SK-N-SH (cell line): ENCODE results near the gene VMAC. TPM values are rescaled to one million over a fixed set of nuclear protein-coding genes. Genes with fewer than 3 reads are reported as not detected.
A peak's percentile ranks its signal among the peaks of the same experiment; 100 is the strongest.

Source experiments
- CTCF ChIA-PET: fragments of 300-600, 350-600 bp; formaldehyde crosslinking; extraction: SDS; loops from one replicate; lab custom pipeline; 2021; lab: Yijun Ruan, JAX
- POLR2A ChIA-PET: fragments of 350-600 bp; sonication (Branson Sonifier 250); formaldehyde crosslinking; extraction: SDS; loops from one replicate; lab custom pipeline; 2020; ENCODE audit warnings: antibody characterized with exemption, inconsistent platforms; lab: Yijun Ruan, JAX
- DNase-seq: peaks from one replicate; pipeline ENCODE4 v3.0.0; 2012
- H2AFZ ChIP-seq: fragments of 200-600 bp; sonication (generic); 2 replicates; pipeline ENCODE4 v1.8.1; 2016; ENCODE audit warnings: antibody characterized with exemption, mild to moderate bottlenecking, low read depth
- H3F3A ChIP-seq: fragments of 200-600 bp; sonication (generic); replicated peaks from 2 replicates; pipeline ENCODE3; 2016; ENCODE audit warnings: antibody characterized with exemption, mild to moderate bottlenecking; ENCODE audit not compliant: insufficient read depth
- H3K27ac ChIP-seq, 2 experiments: fragments of 200-500 bp in 1 of 2; fragments of 200-600 bp in 1 of 2; sonication (Bioruptor generic) in 1 of 2; sonication (generic), shearing (Covaris generic) in 1 of 2; 2 replicates each; pipeline versions ENCODE4 v1.5.1 to v1.6.1; 2014 to 2016; ENCODE audit warnings: low read depth in 2 of 2, inconsistent platforms in 1 of 2, low read length in 1 of 2, mild to moderate bottlenecking in 1 of 2, mixed read lengths in 1 of 2
- H3K27me3 ChIP-seq: fragments of 200-600 bp; sonication (generic), shearing (Covaris generic); 2 replicates; pipeline ENCODE4 v1.6.1; 2016; ENCODE audit warnings: mixed run types; ENCODE audit not compliant: insufficient read depth
- H3K36me3 ChIP-seq, 2 experiments: fragments of 200-500 bp in 1 of 2; fragments of 200-600 bp in 1 of 2; sonication (Bioruptor generic) in 1 of 2; sonication (generic) in 1 of 2; replicated peaks in 1 of 2; 2 replicates each; pipeline versions ENCODE3 to v1.5.1; 2014 to 2016; ENCODE audit warnings: low read length in 1 of 2, mild to moderate bottlenecking in 1 of 2; ENCODE audit not compliant: insufficient read depth in 2 of 2, control insufficient read depth in 1 of 2
- H3K4me1 ChIP-seq, 2 experiments: fragments of 200-500 bp in 1 of 2; fragments of 200-600 bp in 1 of 2; sonication (Bioruptor generic) in 1 of 2; sonication (generic), shearing (Covaris generic) in 1 of 2; 2 replicates each; pipeline versions ENCODE4 v1.5.1 to v1.6.1; 2014 to 2016; ENCODE audit warnings: low read depth in 1 of 2, low read length in 1 of 2, mixed run types in 1 of 2; ENCODE audit not compliant: insufficient read depth in 2 of 2, control insufficient read depth in 1 of 2
- H3K4me2 ChIP-seq: fragments of 200-600 bp; sonication (generic), shearing (Covaris generic); 2 replicates; pipeline ENCODE4 v1.6.1; 2017; ENCODE audit warnings: mixed run types
- H3K4me3 ChIP-seq, 2 experiments: fragments of 200-500 bp in 1 of 2; fragments of 200-600 bp in 1 of 2; sonication (Bioruptor generic) in 1 of 2; sonication (generic), shearing (Covaris generic) in 1 of 2; 2 replicates each; pipeline versions ENCODE4 v1.5.1 to v1.8.1; 2014 to 2016; ENCODE audit warnings: low read depth in 2 of 2, inconsistent platforms in 1 of 2, low read length in 1 of 2, mild to moderate bottlenecking in 1 of 2, mixed read lengths in 1 of 2, moderate library complexity in 1 of 2
- H3K79me2 ChIP-seq: fragments of 200-600 bp; sonication (generic); 2 replicates; pipeline ENCODE4 v1.8.1; 2017; ENCODE audit warnings: mild to moderate bottlenecking; ENCODE audit not compliant: insufficient read depth
- H3K9ac ChIP-seq: fragments of 200-600 bp; sonication (generic); 2 replicates; pipeline ENCODE4 v1.6.1; 2017; ENCODE audit warnings: mixed run types
- H3K9me2 ChIP-seq: fragments of 200-600 bp; sonication (generic); 2 replicates; pipeline ENCODE4 v1.6.1; 2017; ENCODE audit warnings: mixed run types
- H3K9me3 ChIP-seq: fragments of 200-600 bp; sonication (generic); 2 replicates; pipeline ENCODE4 v1.6.1; 2017; ENCODE audit warnings: mixed run types, mild to moderate bottlenecking, moderate library complexity
- H4K20me1 ChIP-seq: fragments of 200-600 bp; sonication (generic); 2 replicates; pipeline ENCODE4 v1.6.1; 2017; ENCODE audit warnings: mild to moderate bottlenecking, mixed run types; ENCODE audit not compliant: insufficient read depth
- CHD2 ChIP-seq: fragments of 150-350 bp; IDR thresholded peaks from 2 replicates; pipeline ENCODE4 v1.6.1; 2018; ENCODE audit warnings: low read length; ENCODE audit not compliant: partially characterized antibody
- ELF1 ChIP-seq: IDR thresholded peaks from 2 replicates; pipeline ENCODE4 v1.4.0; 2012
- EZH2phosphoT487 ChIP-seq: fragments of 200-600 bp; sonication (generic); IDR thresholded peaks from 2 replicates; pipeline ENCODE4 v1.6.1; 2017; ENCODE audit warnings: low read depth, mixed run types, mild to moderate bottlenecking, antibody characterized with exemption, moderate library complexity, borderline replicate concordance
- FOSL2 ChIP-seq: IDR thresholded peaks from 2 replicates; pipeline ENCODE4 v1.4.0; 2012; ENCODE audit warnings: low read depth, mild to moderate bottlenecking, moderate library complexity, borderline replicate concordance
- GATA2 ChIP-seq: sonication (generic); formaldehyde crosslinking; IDR thresholded peaks from 2 replicates; pipeline ENCODE4 v1.5.0; 2020; ENCODE audit warnings: mild to moderate bottlenecking, missing genetic modification reagents
- NFIC ChIP-seq: IDR thresholded peaks from 2 replicates; pipeline ENCODE4 v1.4.0; 2012; ENCODE audit warnings: borderline replicate concordance
- POLR2AphosphoS5 ChIP-seq: IDR thresholded peaks from 2 replicates; pipeline ENCODE4 v1.6.1; 2012; ENCODE audit warnings: low read depth, low read length
- RAD21 ChIP-seq: IDR thresholded peaks from 2 replicates; pipeline ENCODE4 v1.6.1; 2012; ENCODE audit warnings: mild to moderate bottlenecking, low read length
- RCOR1 ChIP-seq: fragments of 150-350 bp; IDR thresholded peaks from 2 replicates; pipeline ENCODE4 v1.6.1; 2017; ENCODE audit warnings: antibody characterized with exemption, low read length
- RFX5 ChIP-seq: IDR thresholded peaks from 2 replicates; pipeline ENCODE4 v1.6.1; 2012; ENCODE audit warnings: mild to moderate bottlenecking, improper control_type of control experiment, low read length
- SIN3A ChIP-seq: IDR thresholded peaks from 2 replicates; pipeline ENCODE4 v1.6.1; 2012; ENCODE audit warnings: low read depth, mild to moderate bottlenecking, low read length, moderate library complexity, borderline replicate concordance
- SMC3 ChIP-seq: IDR thresholded peaks from 2 replicates; pipeline ENCODE4 v1.6.1; 2012; ENCODE audit warnings: low read depth, low read length, improper control_type of control experiment
- TAF1 ChIP-seq: IDR thresholded peaks from 2 replicates; pipeline ENCODE4 v1.6.1; 2012; ENCODE audit warnings: low read depth, mild to moderate bottlenecking, low read length, moderate library complexity, borderline replicate concordance
- TEAD4 ChIP-seq: IDR thresholded peaks from 2 replicates; pipeline ENCODE4 v1.4.0; 2012; ENCODE audit warnings: mild to moderate bottlenecking, borderline replicate concordance; ENCODE audit not compliant: insufficient read depth
- YY1 ChIP-seq: IDR thresholded peaks from 2 replicates; pipeline ENCODE4 v1.4.0; 2012; ENCODE audit warnings: low read depth, mild to moderate bottlenecking
- WGBS: methylation state at CpG from one replicate; pipeline ENCODE4 v1.1.6; 2017; ENCODE audit warnings: low lambda C conversion rate; 5-methylcytosine and 5-hydroxymethylcytosine counted together
- polyA plus RNA-seq, 3 experiments: library from polyadenylated mRNA; depleted of rRNA; stranded (reverse); fragments of >200 nt; gene quantifications; 2 replicates each; pipeline ENCODE4 v1.2.3, GENCODE V29; 2012
- TF ChIP-seq, protein P1 (sequence below): IDR thresholded peaks from 2 replicates; pipeline ENCODE4; 2012
- TF ChIP-seq, protein P2 (sequence below): IDR thresholded peaks from 2 replicates; pipeline ENCODE4 v1.4.0; 2012; ENCODE audit warnings: low read depth, borderline replicate concordance
- TF ChIP-seq, protein P3 (sequence below): IDR thresholded peaks from 2 replicates; pipeline ENCODE4 v1.4.0; 2012; ENCODE audit warnings: low read depth, borderline replicate concordance

The VMAC gene
- polyA plus RNA-seq, 1 of the 3 experiments (the other 2 are of a cell fraction) = 6.5 TPM

DNA sequence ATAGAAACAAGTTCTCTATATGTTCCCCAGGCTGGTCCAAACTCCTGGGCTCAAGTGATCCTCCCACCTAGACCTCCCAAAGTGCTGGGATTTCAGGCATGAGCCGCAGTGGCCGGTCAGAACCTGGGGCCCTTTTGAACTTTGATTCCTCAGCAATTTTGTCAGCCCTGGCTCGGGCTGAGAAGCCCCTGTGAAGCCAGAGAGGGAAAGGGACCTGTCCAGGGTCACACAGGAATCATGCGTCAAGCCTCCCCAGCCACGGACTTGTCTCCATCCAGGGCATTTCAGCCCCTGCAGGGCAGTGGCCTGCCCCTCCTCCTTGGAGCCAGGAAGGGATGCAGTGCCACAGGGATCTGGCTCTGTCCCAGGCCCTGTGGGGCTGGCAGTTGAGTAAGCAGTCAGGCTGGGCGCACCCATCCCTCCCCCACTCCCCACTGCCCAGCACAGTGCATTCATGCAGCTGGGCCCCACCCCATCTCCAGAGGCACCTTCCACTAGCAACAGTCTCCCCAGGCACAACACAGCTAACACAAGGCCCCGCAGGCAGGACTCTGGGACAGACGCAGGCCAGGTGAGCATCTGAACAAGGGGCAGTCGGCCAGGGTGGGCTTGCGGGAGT, 9.2 kb downstream of the VMAC start, which contains the start of gene CAPS:
CAPS (plus strand) TSS at position 516 of the 619 bp plus-strand sequence. CDS start 153 bp downstream, outside the sequence.
- H3K4me1 ChIP-seq = peaks cover 4 to 5% of the 10 kb centered on the region in 2 experiments; a peak in 2 of 4 replicates
- no peaks in the 10 kb centered on the region for H3F3A ChIP-seq
- H3K27ac ChIP-seq = peak within 1 kb of the TSS in 1 of 2 experiments; percentile 32; a peak in 2 of 4 replicates
- no peaks in the 10 kb centered on the region for H3K9me2 ChIP-seq
- H3K4me2 ChIP-seq = peak within 1 kb of the TSS; percentile 26; the same call in 1 of the 2 replicates
- peaks cover 4 to 34% of the 10 kb centered on the region in 2 experiments for H3K36me3 ChIP-seq
- H3K9ac ChIP-seq = peak within 1 kb of the TSS; percentile 31; the same call in 1 of the 2 replicates
- H3K9me3 ChIP-seq = no peaks in the 10 kb centered on the region
- DNase-seq = no peak
- no peaks in the 10 kb centered on the region for H3K79me2 ChIP-seq
- no peak for TF ChIP-seq TAF1
- peak; percentile 42; the same call in 1 of the 2 replicates for TF ChIP-seq NFIC
- ChIA-PET POLR2A (no interaction called here), CTCF (interaction anchor here (1.5 kb wide), 2 partner anchors 110 kb away, joined by 3 read pairs; no protein-coding TSS in a partner anchor)
- no peak within 1 kb of the TSS for H2AFZ ChIP-seq
- H3K27me3 ChIP-seq = no peaks in the 10 kb centered on the region
- H3K4me3 ChIP-seq = no peak within 1 kb of the TSS
- 83% methylated on average over 7 of the region's 10 CpGs for WGBS
- H4K20me1 ChIP-seq = no peaks in the 10 kb centered on the region

DNA sequence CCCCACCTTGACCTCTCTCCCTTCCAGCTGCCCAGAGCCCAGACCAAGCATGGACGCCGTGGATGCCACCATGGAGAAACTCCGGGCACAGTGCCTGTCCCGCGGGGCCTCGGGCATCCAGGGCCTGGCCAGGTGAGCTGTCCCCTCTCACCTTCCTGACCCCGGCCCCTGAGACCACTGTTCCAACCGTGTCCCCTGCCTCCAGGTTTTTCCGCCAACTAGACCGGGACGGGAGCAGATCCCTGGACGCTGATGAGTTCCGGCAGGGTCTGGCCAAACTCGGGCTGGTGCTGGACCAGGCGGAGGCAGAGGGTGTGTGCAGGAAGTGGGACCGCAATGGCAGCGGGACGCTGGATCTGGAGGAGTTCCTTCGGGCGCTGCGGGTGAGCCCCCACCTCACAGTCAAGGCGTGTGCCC, 9.7 kb downstream of the VMAC start:
- peak overlapping the region in 1 of 2 experiments; percentile 32; a peak in 2 of 4 replicates for H3K27ac ChIP-seq
- no peaks in the 10 kb centered on the region for H3K9me2 ChIP-seq
- H3K36me3 ChIP-seq = peaks cover 4 to 39% of the 10 kb centered on the region in 2 experiments
- no peaks in the 10 kb centered on the region for H3F3A ChIP-seq
- no peak overlapping the region for H3K4me3 ChIP-seq
- TF ChIP-seq, protein P1, sequence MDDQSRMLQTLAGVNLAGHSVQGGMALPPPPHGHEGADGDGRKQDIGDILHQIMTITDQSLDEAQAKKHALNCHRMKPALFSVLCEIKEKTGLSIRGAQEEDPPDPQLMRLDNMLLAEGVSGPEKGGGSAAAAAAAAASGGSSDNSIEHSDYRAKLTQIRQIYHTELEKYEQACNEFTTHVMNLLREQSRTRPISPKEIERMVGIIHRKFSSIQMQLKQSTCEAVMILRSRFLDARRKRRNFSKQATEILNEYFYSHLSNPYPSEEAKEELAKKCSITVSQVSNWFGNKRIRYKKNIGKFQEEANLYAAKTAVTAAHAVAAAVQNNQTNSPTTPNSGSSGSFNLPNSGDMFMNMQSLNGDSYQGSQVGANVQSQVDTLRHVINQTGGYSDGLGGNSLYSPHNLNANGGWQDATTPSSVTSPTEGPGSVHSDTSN = no peak
- TF ChIP-seq, protein P2, sequence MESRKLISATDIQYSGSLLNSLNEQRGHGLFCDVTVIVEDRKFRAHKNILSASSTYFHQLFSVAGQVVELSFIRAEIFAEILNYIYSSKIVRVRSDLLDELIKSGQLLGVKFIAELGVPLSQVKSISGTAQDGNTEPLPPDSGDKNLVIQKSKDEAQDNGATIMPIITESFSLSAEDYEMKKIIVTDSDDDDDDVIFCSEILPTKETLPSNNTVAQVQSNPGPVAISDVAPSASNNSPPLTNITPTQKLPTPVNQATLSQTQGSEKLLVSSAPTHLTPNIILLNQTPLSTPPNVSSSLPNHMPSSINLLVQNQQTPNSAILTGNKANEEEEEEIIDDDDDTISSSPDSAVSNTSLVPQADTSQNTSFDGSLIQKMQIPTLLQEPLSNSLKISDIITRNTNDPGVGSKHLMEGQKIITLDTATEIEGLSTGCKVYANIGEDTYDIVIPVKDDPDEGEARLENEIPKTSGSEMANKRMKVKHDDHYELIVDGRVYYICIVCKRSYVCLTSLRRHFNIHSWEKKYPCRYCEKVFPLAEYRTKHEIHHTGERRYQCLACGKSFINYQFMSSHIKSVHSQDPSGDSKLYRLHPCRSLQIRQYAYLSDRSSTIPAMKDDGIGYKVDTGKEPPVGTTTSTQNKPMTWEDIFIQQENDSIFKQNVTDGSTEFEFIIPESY = no peak
- TF ChIP-seq SIN3A = no peak
- TF ChIP-seq POLR2AphosphoS5 = no peak
- TF ChIP-seq RFX5 = no peak
- TF ChIP-seq, protein P3, sequence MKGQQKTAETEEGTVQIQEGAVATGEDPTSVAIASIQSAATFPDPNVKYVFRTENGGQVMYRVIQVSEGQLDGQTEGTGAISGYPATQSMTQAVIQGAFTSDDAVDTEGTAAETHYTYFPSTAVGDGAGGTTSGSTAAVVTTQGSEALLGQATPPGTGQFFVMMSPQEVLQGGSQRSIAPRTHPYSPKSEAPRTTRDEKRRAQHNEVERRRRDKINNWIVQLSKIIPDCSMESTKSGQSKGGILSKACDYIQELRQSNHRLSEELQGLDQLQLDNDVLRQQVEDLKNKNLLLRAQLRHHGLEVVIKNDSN = no peak
- TF ChIP-seq GATA2 = no peak
- no peak for TF ChIP-seq ELF1
- TF ChIP-seq EZH2phosphoT487 = no peak
- TF ChIP-seq TEAD4 = no peak
- no peak for TF ChIP-seq SMC3
- TF ChIP-seq CHD2 = no peak
- no peak for TF ChIP-seq YY1
- no peak for TF ChIP-seq RCOR1
- TF ChIP-seq FOSL2 = no peak
- TF ChIP-seq RAD21 = no peak
- H3K4me1 ChIP-seq = peaks cover 4 to 5% of the 10 kb centered on the region in 2 experiments; a peak in 2 of 4 replicates
- H3K9me3 ChIP-seq = no peaks in the 10 kb centered on the region
- H3K27me3 ChIP-seq = no peaks in the 10 kb centered on the region
- CTCF ChIA-PET = interaction anchor here (1.5 kb wide), 1 partner anchor 110 kb away, joined by 3 read pairs; no protein-coding TSS in a partner anchor
- H3K9ac ChIP-seq = peak overlapping the region; percentile 31; the same call in 1 of the 2 replicates
- H3K4me2 ChIP-seq = peak overlapping the region; percentile 26; the same call in 1 of the 2 replicates
- whole genome bisulfite sequencing = 84% methylated on average over 16 of the region's 22 CpGs
- no peaks in the 10 kb centered on the region for H4K20me1 ChIP-seq
- DNase-seq = no peak
- H3K79me2 ChIP-seq = no peaks in the 10 kb centered on the region
- no peak overlapping the region for H2AFZ ChIP-seq
- POLR2A ChIA-PET = no interaction called here
